HCT116 (cell line): ENCODE measurements around the gene FSHB. TPM values are rescaled to one million over a fixed set of nuclear protein-coding genes. Genes with fewer than 3 reads are reported as not detected.
"Not testable (repeated sequence)": the region's sequence is repeated elsewhere in the genome, so short reads cannot be mapped to it uniquely, and the experiment has no call there.

Experiments
- ATAC-seq: fragments of 200-7000 bp; cut with Tn5 transposase; 2 replicates; pipeline ENCODE4 v1.9.1; 2020; ENCODE audit warnings: mild to moderate bottlenecking, moderate library complexity
- BruUV-seq: library from RNA; stranded (reverse); fragments of 400-500 nt; replicated peaks from 2 replicates; lab custom pipeline; 2021; lab: Mats Ljungman, UMichigan
- CTCF ChIA-PET: fragments of 300-600 bp; sonication (Branson Sonifier 250); formaldehyde crosslinking; loops from one replicate; lab custom pipeline; 2021; ENCODE audit warnings: antibody characterized with exemption; lab: Charles Lee
- POLR2A ChIA-PET: fragments of 300-600, 350-600 bp; sonication (Branson Sonifier 250); formaldehyde crosslinking; loops from one replicate; lab custom pipeline; 2021; ENCODE audit warnings: antibody characterized with exemption; lab: Charles Lee
- RAD21 ChIA-PET, 2 experiments: fragments of 300-600 bp; sonication (Branson Sonifier 250); formaldehyde crosslinking; loops; one replicate each; lab custom pipeline; 2023; ENCODE audit warnings: low total read pairs in 2 of 2; ENCODE audit not compliant: uncharacterized antibody in 2 of 2, unreplicated experiment in 2 of 2, low non-redundant PET in 1 of 2; lab: Charles Lee
- DNase-seq: peaks from one replicate; pipeline ENCODE4 v3.0.0-alpha.2; 2010; ENCODE audit warnings: low read depth, low spot score
- H2AFZ ChIP-seq: fragments of 200-600 bp; shearing (Covaris generic), sonication (generic); 2 replicates; pipeline ENCODE4 v1.6.1; 2017; ENCODE audit warnings: low read depth, mixed run types, mixed read lengths, antibody characterized with exemption, low read length; ENCODE audit not compliant: poor library complexity, severe bottlenecking
- H3K27ac ChIP-seq: 2 replicates; pipeline ENCODE4 v1.5.1; 2012; ENCODE audit warnings: low read depth, low read length
- H3K27me3 ChIP-seq: fragments of 200-600 bp; sonication (generic); 2 replicates; pipeline ENCODE4 v1.6.1; 2016; ENCODE audit warnings: mixed run types, low read length, mixed read lengths; ENCODE audit not compliant: insufficient read depth
- H3K36me3 ChIP-seq, 2 experiments: fragments of 200-500 bp in 1 of 2; fragments of 200-600 bp in 1 of 2; sonication (Bioruptor generic) in 1 of 2; sonication (generic) in 1 of 2; 2 replicates each; pipeline versions ENCODE4 v1.5.1 to v1.6.1; 2014 to 2016; ENCODE audit warnings: low read length in 2 of 2, inconsistent platforms in 1 of 2, mixed read lengths in 1 of 2, mixed run types in 1 of 2; ENCODE audit not compliant: insufficient read depth in 2 of 2, control insufficient read depth in 1 of 2
- H3K4me1 ChIP-seq, 2 experiments: fragments of 200-600 bp in 1 of 2; sonication (generic) in 1 of 2; 2 replicates each; pipeline versions ENCODE4 v1.5.1 to v1.6.1; 2012 to 2017; ENCODE audit warnings: low read length in 2 of 2, inconsistent platforms in 1 of 2, mild to moderate bottlenecking in 1 of 2, mixed read lengths in 1 of 2, mixed run types in 1 of 2, moderate library complexity in 1 of 2; ENCODE audit not compliant: insufficient read depth in 2 of 2, control insufficient read depth in 1 of 2
- H3K4me2 ChIP-seq: fragments of 200-600 bp; sonication (generic); 2 replicates; pipeline ENCODE4 v1.6.1; 2017; ENCODE audit warnings: mixed run types, low read length, mixed read lengths
- H3K4me3 ChIP-seq, 2 experiments: fragments of 200-600 bp in 1 of 2; sonication (generic) in 1 of 2; replicated peaks in 1 of 2; 2 replicates each; pipeline ENCODE4 v1.5.1; 2011 to 2016; ENCODE audit warnings: low read length in 2 of 2, control low read depth in 1 of 2, low read depth in 1 of 2, mild to moderate bottlenecking in 1 of 2, mixed read lengths in 1 of 2, mixed run types in 1 of 2
- H3K79me2 ChIP-seq: fragments of 200-600 bp; sonication (generic); 2 replicates; pipeline ENCODE4 v1.6.1; 2017; ENCODE audit warnings: mild to moderate bottlenecking, mixed run types, low read length, moderate library complexity, mixed read lengths; ENCODE audit not compliant: insufficient read depth
- H3K9ac ChIP-seq: fragments of 200-600 bp; sonication (generic); 2 replicates; pipeline ENCODE4 v1.6.1; 2016; ENCODE audit warnings: low read length, mixed read lengths
- H3K9me2 ChIP-seq: fragments of 200-600 bp; sonication (generic), shearing (Covaris generic); 2 replicates; pipeline ENCODE4 v1.6.1; 2017; ENCODE audit warnings: mixed run types, mild to moderate bottlenecking, moderate library complexity; ENCODE audit not compliant: insufficient read depth
- H3K9me3 ChIP-seq, 2 experiments: fragments of 200-500 bp in 1 of 2; fragments of 200-600 bp in 1 of 2; sonication (Bioruptor generic) in 1 of 2; sonication (generic) in 1 of 2; 2 replicates each; pipeline ENCODE4 v1.6.1; 2014 to 2017; ENCODE audit warnings: low read length in 2 of 2, mixed read lengths in 2 of 2, inconsistent platforms in 1 of 2, low read depth in 1 of 2, mild to moderate bottlenecking in 1 of 2, mixed run types in 1 of 2, moderate library complexity in 1 of 2; ENCODE audit not compliant: control insufficient read depth in 1 of 2, insufficient read depth in 1 of 2
- H4K20me1 ChIP-seq: fragments of 200-600 bp; sonication (generic), shearing (Covaris generic); 2 replicates; pipeline ENCODE4 v1.6.1; 2017; ENCODE audit warnings: mixed run types, mild to moderate bottlenecking, moderate library complexity; ENCODE audit not compliant: insufficient read depth
- ATF3 ChIP-seq: IDR thresholded peaks from 2 replicates; pipeline ENCODE4 v1.6.1; 2012
- EZH2 ChIP-seq: fragments of 200-600 bp; sonication (generic); IDR thresholded peaks from 2 replicates; pipeline ENCODE4 v1.6.1; 2017; ENCODE audit warnings: antibody characterized with exemption, mixed run types
- EZH2phosphoT487 ChIP-seq: fragments of 200-600 bp; IDR thresholded peaks from 2 replicates; pipeline ENCODE4 v1.6.1; 2018; ENCODE audit warnings: antibody characterized with exemption, borderline replicate concordance
- MAX ChIP-seq: IDR thresholded peaks from 2 replicates; pipeline ENCODE4 v1.6.1; 2012
- POLR2AphosphoS5 ChIP-seq: IDR thresholded peaks from 2 replicates; pipeline ENCODE4 v1.6.1; 2011; ENCODE audit warnings: mild to moderate bottlenecking, low read depth, low read length, moderate library complexity
- SIN3A ChIP-seq: IDR thresholded peaks from 2 replicates; pipeline ENCODE4 v1.6.1; 2012; ENCODE audit warnings: low read depth
- SP1 ChIP-seq: IDR thresholded peaks from 2 replicates; pipeline ENCODE4 v1.6.1; 2012; ENCODE audit warnings: low read depth
- SRF ChIP-seq: IDR thresholded peaks from 2 replicates; pipeline ENCODE4 v1.6.1; 2012; ENCODE audit warnings: low read depth
- ZBTB33 ChIP-seq: IDR thresholded peaks from 2 replicates; pipeline ENCODE4 v1.6.1; 2011; ENCODE audit warnings: mild to moderate bottlenecking, low read length, moderate library complexity; ENCODE audit not compliant: insufficient replicate concordance; ENCODE audit errors: extremely low read depth
- ZFX ChIP-seq: fragments of 450-650 bp; IDR thresholded peaks from 2 replicates; pipeline ENCODE4 v1.6.1; 2017
- ZNF274 ChIP-seq: fragments of 200-500 bp; sonication (Bioruptor generic); IDR thresholded peaks from 2 replicates; pipeline ENCODE4 v1.6.1; 2014; ENCODE audit warnings: mild to moderate bottlenecking, low read depth, low read length, inconsistent platforms
- intact Hi-C: fragments of 100-400 bp; cut with micrococcal nuclease; formaldehyde crosslinking; loops from 2 replicates; pipeline ENCODE4 v1.10.0; 2022
- total RNA-seq: library from RNA; stranded (reverse); gene quantifications from one replicate; pipeline ENCODE4 v1.2.1, GENCODE V29; 2021; ENCODE audit not compliant: unreplicated experiment

Gene FSHB
- total RNA-seq, 1 experiment from 2014 or later, result not detected

GRCh38 chr11:30197869-30198268 lies 32.9 kb upstream of the FSHB start:
- no peaks in the 10 kb centered on the region for H3K79me2 ChIP-seq
- H3K4me2 ChIP-seq, result no peak overlapping the region
- POLR2A ChIA-PET, result no interaction called here
- no peaks in the 10 kb centered on the region for H3K9me2 ChIP-seq
- TF ChIP-seq SP1 (no peak), EZH2phosphoT487 (no peak), ZNF274 (no peak), ATF3 (no peak), SRF (no peak), POLR2AphosphoS5 (no peak), MAX (no peak), EZH2 (no peak), ZFX (no peak), ZBTB33 (no peak), SIN3A (no peak)
- RAD21 ChIA-PET, result no interaction called here
- H3K9ac ChIP-seq, result no peak overlapping the region
- H3K4me3 ChIP-seq, result no peak overlapping the region
- no TSS peak for BruUV-seq
- H3K27ac ChIP-seq, result no peak overlapping the region
- H3K27me3 ChIP-seq, result peaks cover 3% of the 10 kb centered on the region; the same call in 1 of the 2 replicates
- no peaks in the 10 kb centered on the region for H3K36me3 ChIP-seq
- intact Hi-C loops, result loop anchor here (2.0 kb wide), 1 partner anchor 749 kb away; no protein-coding TSS in a partner anchor
- no peak for ATAC-seq
- CTCF ChIA-PET, result no interaction called here
- H3K4me1 ChIP-seq, result no peaks in the 10 kb centered on the region
- H2AFZ ChIP-seq, result no peak overlapping the region
- DNase-seq, result no peak
- no peaks in the 10 kb centered on the region for H4K20me1 ChIP-seq
- no peaks in the 10 kb centered on the region for H3K9me3 ChIP-seq

GRCh38 chr11:30202989-30203388 lies 27.8 kb upstream of the FSHB start:
- intact Hi-C loops, H3K27me3 ChIP-seq, H3K36me3 ChIP-seq, H3K27ac ChIP-seq, H4K20me1 ChIP-seq, H3K9ac ChIP-seq, DNase-seq, POLR2A ChIA-PET, H3K9me2 ChIP-seq, H3K4me1 ChIP-seq, H3K79me2 ChIP-seq, ATAC-seq, BruUV-seq, RAD21 ChIA-PET, H3K4me2 ChIP-seq, H2AFZ ChIP-seq, CTCF ChIA-PET, H3K4me3 ChIP-seq, H3K9me3 ChIP-seq: not testable (repeated sequence)
